Ovary (tissue), 3 donors: Measurements from ENCODE around the gene TCF12.

Source experiments
- CTCF ChIP-seq, 3 donors: fragments of 450-650 bp in 2 of 3; fragments of 200-600 bp in 1 of 3; IDR thresholded peaks; one replicate each; pipeline versions ENCODE4 v1.5.1 to v1.8.0; 2016 to 2022; ENCODE audit warnings: antibody characterized with exemption in 3 of 3, mild to moderate bottlenecking in 1 of 3
- EP300 ChIP-seq: sonication (generic); formaldehyde crosslinking; IDR thresholded peaks from one replicate; pipeline ENCODE4 v1.6.1; 2017; ENCODE audit warnings: antibody characterized with exemption
- POLR2A ChIP-seq: fragments of 450-650 bp; IDR thresholded peaks from one replicate; pipeline ENCODE4 v1.6.1; 2017; ENCODE audit warnings: antibody characterized with exemption, mild to moderate bottlenecking, moderate library complexity
- donor health status: DM: no; HTN: no; CAD: no.

GRCh38 chr15:57026016-57026592 is 107.7 kb downstream of the TCF12 start:
- TF ChIP-seq CTCF (IDR thresholded peaks at IDR 0.05) (no peak), EP300 (no peak), POLR2A (no peak)
